NCI-H146 treated with DMSO at 0.1 percent for 48 hours (cell line): Measurements from ENCODE around the gene LRRC14B.
"Not testable (repeated sequence)": the region's sequence is repeated elsewhere in the genome, so short reads cannot be mapped to it uniquely, and the experiment has no call there.

Experiments
- DNase-seq: peaks from one replicate; lab custom pipeline; 2025; ENCODE audit not compliant: unreplicated experiment; lab: John Stamatoyannopoulos, UW

Gene LRRC14B

GRCh38 chr5:190366-191035 lies 794 bp upstream of the LRRC14B start:
- DNase-seq, result no peak

- no peak for DNase-seq
Measured at GRCh38 chr5:191949-192690, 825 bp downstream of the LRRC14B start.

- no peak for DNase-seq
Measured at GRCh38 chr5:192691-192969, 1.3 kb downstream of the LRRC14B start.

- DNase-seq, result no peak
Measured at GRCh38 chr5:192970-193831, 1.9 kb downstream of the LRRC14B start.

GRCh38 chr5:194102-194501 lies 2.8 kb downstream of the LRRC14B start:
- DNase-seq, result no peak

- DNase-seq, result no peak
Measured at GRCh38 chr5:194603-195209, 3.4 kb downstream of the LRRC14B start.

- no peak for DNase-seq
Measured at GRCh38 chr5:195401-196160, 4.3 kb downstream of the LRRC14B start.

- no peak for DNase-seq
Measured at GRCh38 chr5:196350-196749, 5.1 kb downstream of the LRRC14B start.

- not testable (repeated sequence) for DNase-seq
Measured at GRCh38 chr5:197031-197430, 5.7 kb downstream of the LRRC14B start.

GRCh38 chr5:197892-198489 lies 6.7 kb downstream of the LRRC14B start:
- no peak for DNase-seq

- DNase-seq, result no peak
Measured at GRCh38 chr5:198516-199196, 7.4 kb downstream of the LRRC14B start.

GRCh38 chr5:199197-199949 lies 8.1 kb downstream of the LRRC14B start:
- no peak for DNase-seq

GRCh38 chr5:199950-200645 lies 8.8 kb downstream of the LRRC14B start:
- no peak for DNase-seq

- no peak for DNase-seq
Measured at GRCh38 chr5:200985-201384, 9.7 kb downstream of the LRRC14B start.

- DNase-seq, result no peak
Measured at GRCh38 chr5:201672-202071, 10.4 kb downstream of the LRRC14B start.

- no peak for DNase-seq
Measured at GRCh38 chr5:203246-203930, 12.1 kb downstream of the LRRC14B start.

- no peak for DNase-seq
Measured at GRCh38 chr5:204001-204400, 12.7 kb downstream of the LRRC14B start.

GRCh38 chr5:204462-204861 lies 13.2 kb downstream of the LRRC14B start:
- DNase-seq, result no peak
